ENCODE results near the gene TRIO. TPM values are rescaled to one million over a fixed set of nuclear protein-coding genes. Genes with fewer than 3 reads are reported as not detected.

The TRIO gene
- total and polyA plus RNA-seq, 7 donors = 18.5 to 77.5 (median 35.0) TPM

- intact Hi-C loops (cut with DNase I) = no loop called here
- 37 to 67% (median 49%) methylated on average over 17 of the region's 17 CpGs for WGBS, 3 donors
- no peak for TF ChIP-seq CTCF (IDR thresholded peaks at IDR 0.05)
- Histone ChIP-seq H3K27me3 (ENCODE audit: insufficient read depth in 3 of 3, low read length in 2 of 3) (no peaks in the 10 kb centered on the region), H3K4me3 (peak overlapping the region; percentile 22), H3K4me1 (peaks cover 61% of the 10 kb centered on the region), H3K9me3 (no peaks in the 10 kb centered on the region), H3K36me3 (ENCODE audit: insufficient read depth in 1 of 2, low read depth in 1 of 2) (peaks cover 0 to 18% of the 10 kb centered on the region in 2 donors), H3K27ac (peak overlapping the region; percentile 78)
- ATAC-seq (peak; percentile 89 to 94 (median 90)), DNase-seq (no peak)
Measured at GRCh38 chr5:14286574-14287421, 143.7 kb downstream of the TRIO start.

DNA sequence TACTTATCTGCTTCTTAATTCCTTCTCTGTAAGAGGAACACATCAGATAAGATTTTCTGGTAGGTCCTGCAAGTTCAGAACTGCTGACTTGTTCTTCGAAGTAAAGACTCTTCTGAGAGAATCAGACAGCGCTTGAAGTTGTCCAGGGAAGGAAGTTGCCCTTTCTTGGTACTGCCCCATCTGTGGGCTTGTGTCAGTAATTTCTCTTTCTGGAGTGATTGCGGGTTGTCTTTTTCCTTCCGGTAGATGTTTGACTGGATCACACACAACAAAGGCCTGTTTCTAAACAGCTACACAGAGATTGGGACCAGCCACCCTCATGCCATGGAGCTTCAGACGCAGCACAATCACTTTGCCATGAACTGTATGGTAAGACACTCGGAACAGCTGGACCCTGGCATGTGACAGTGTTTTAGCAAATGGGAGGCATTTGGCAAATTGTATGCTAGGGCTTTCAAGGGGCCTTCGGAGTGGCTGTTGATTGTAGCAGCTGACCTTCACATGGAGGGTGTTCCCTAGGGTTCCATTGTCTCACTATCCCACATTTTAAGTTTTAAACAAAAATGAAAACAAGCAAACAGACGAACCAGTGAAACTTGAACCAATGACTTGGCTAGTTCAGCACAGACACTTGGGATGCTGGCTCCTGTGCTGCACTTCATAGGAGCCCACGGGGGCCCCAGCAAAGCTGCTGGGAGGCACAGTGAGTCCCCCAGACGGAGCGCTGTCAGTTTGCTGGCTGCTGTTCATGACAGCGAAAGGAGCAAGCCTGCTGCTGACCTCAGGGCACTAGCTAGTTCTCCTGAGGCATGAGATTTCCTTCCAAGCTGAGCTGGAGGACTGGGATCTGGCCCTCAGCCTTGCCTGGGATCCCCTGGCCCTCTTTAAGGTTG, 149.9 kb downstream of the TRIO start:
- intact Hi-C loops (cut with DNase I) = loop anchor here in 1 of 2 donors (10.0 kb wide), 1 partner anchor 278 kb away; no protein-coding TSS in a partner anchor
- Histone ChIP-seq H3K27me3 (ENCODE audit: insufficient read depth in 3 of 3, low read length in 2 of 3) (no peaks in the 10 kb centered on the region), H3K4me3 (no peak overlapping the region), H3K9me3 (no peaks in the 10 kb centered on the region), H3K27ac (peak overlapping the region; percentile 31), H3K4me1 (peaks cover 35% of the 10 kb centered on the region), H3K36me3 (ENCODE audit: insufficient read depth in 1 of 2, low read depth in 1 of 2) (peaks cover 5 to 36% of the 10 kb centered on the region in 2 donors)
- peak in 2 of 4 donors; percentile 32 to 35 for ATAC-seq
- TF ChIP-seq CTCF (IDR thresholded peaks at IDR 0.05) = no peak
- 40 to 62% (median 41%) methylated on average over 12 of the region's 12 CpGs for WGBS, 3 donors
- DNase-seq = no peak

- Histone ChIP-seq H3K4me3 (no peak overlapping the region), H3K27me3 (ENCODE audit: insufficient read depth in 3 of 3, low read length in 2 of 3) (no peaks in the 10 kb centered on the region), H3K27ac (peak overlapping the region; percentile 72), H3K4me1 (peaks cover 54% of the 10 kb centered on the region), H3K36me3 (ENCODE audit: insufficient read depth in 1 of 2, low read depth in 1 of 2) (peaks cover 5 to 50% of the 10 kb centered on the region in 2 donors), H3K9me3 (no peaks in the 10 kb centered on the region)
- ATAC-seq = peak in 2 of 4 donors; percentile 26 to 52
- intact Hi-C loops (cut with DNase I) = loop anchor here in 1 of 2 donors (10.0 kb wide), 1 partner anchor 281 kb away; no protein-coding TSS in a partner anchor
- 25 to 38% (median 27%) methylated on average over 5 of the region's 5 CpGs for WGBS, 3 donors
- no peak for TF ChIP-seq CTCF (IDR thresholded peaks at IDR 0.05)
- no peak for DNase-seq
Measured at GRCh38 chr5:14295610-14296009, 152.5 kb downstream of the TRIO start.

GRCh38 chr5:14296533-14297331, 153.6 kb downstream of the TRIO start:
- no peak for TF ChIP-seq CTCF (IDR thresholded peaks at IDR 0.05)
- DNase-seq (no peak), ATAC-seq (peak; percentile 72 to 94 (median 80))
- Histone ChIP-seq H3K4me3 (no peak overlapping the region), H3K27ac (peak overlapping the region; percentile 72), H3K4me1 (peaks cover 61% of the 10 kb centered on the region), H3K36me3 (ENCODE audit: insufficient read depth in 1 of 2, low read depth in 1 of 2) (peaks cover 5 to 42% of the 10 kb centered on the region in 2 donors), H3K9me3 (no peaks in the 10 kb centered on the region), H3K27me3 (ENCODE audit: insufficient read depth in 3 of 3, low read length in 2 of 3) (no peaks in the 10 kb centered on the region)
- intact Hi-C loops (cut with DNase I) = loop anchor here in 1 of 2 donors (10.0 kb wide), 1 partner anchor 282 kb away; no protein-coding TSS in a partner anchor
- WGBS, 3 donors = 46 to 71% (median 57%) methylated on average over 14 of the region's 14 CpGs

All from psoas muscle (tissue), 8 donors.